Kidney glomerular epithelial cell (primary cell): ENCODE measurements around the gene LMO7.
A peak's percentile ranks its signal among the peaks of the same experiment; 100 is the strongest.
"Not testable (repeated sequence)": the region's sequence is repeated elsewhere in the genome, so short reads cannot be mapped to it uniquely, and the experiment has no call there.

Experiments used
- DNase-seq: peaks from one replicate; lab custom pipeline; 2025; lab: John Stamatoyannopoulos, UW

The LMO7 gene

GRCh38 chr13:75699062-75699461 lies 62.9 kb downstream of the LMO7 start:
- DNase-seq, result no peak

- not testable (repeated sequence) for DNase-seq
These were observed 63.6 kb downstream of the LMO7 start for GRCh38 chr13:75699717-75700116.

- no peak for DNase-seq
These were observed 64.4 kb downstream of the LMO7 start for GRCh38 chr13:75700552-75700951.

DNA sequence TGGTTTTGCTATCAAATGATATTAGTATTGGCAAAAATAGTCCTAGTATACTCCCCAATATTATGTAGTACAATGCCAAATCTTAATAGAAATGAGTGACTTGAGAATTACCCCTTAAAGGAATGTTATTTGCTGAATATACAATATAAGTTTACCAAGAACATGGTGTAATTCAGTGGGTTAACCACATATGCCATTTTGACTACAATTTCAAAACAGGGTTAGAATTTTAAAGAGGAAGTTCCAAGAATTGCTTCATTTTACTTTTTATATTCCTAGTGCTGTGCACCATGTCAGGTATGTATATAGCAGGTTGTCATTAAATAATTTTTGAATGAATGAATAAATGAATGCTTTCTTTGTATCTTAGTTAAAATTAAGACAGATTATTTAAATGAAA lies 66.3 kb downstream of the LMO7 start:
- no peak for DNase-seq

DNA sequence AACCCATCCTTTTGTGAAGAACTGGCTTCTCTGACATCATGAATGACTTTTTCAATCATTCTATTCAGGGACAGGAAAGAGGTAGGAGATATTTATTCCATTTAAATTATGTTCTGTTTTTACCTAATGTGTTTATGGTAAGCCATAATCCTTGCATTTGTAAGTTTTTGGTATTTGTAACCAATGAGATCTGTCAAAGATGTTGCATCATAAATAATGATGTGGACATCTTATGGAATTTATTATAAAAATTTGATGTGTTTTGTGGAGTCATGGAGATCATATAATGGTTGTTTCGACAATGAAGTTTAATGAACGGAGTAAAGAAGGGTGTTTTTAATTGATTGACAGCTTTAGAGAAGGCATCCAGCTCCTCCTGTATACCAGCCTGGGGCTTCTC lies 67.6 kb downstream of the LMO7 start:
- no peak for DNase-seq

GRCh38 chr13:75704194-75704926 lies 68.2 kb downstream of the LMO7 start:
- no peak for DNase-seq

DNA sequence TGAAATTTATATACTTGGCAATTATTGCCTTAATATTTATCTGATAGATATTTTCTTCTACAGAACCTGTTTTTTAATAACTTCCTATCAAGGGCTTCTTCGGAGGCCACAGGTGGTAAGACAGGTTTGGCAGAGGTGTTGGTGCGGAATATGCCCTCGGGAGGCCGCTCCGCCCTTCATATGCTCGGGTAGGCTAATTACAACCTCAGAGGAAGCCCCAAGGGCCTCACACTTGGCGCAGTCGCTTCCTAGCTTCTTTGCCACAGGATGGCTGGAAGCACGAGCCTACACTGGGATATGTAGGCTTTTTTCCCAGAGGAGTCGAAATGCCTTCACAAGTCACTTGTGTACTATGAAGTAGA lies 68.8 kb downstream of the LMO7 start:
- no peak for DNase-seq

DNA sequence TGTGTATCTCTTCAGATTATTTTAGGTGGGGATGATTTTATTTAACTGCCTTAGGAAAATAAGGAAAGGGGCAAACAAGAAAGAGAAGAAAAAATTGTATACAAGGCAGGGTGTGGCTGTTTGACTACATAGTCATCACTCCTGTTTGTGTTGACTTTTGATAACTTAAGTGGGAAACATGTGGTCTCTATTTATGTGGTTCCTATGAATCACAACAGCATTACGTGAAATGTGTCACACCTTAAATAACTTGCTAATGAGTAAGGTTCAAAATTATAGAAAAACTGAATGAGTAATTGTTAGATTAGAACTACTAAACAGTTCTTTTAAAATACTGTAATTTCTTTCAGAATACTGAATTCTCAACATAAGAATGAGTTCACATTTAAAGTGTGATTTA lies 69.3 kb downstream of the LMO7 start:
- DNase-seq, result peak; percentile 44

DNA sequence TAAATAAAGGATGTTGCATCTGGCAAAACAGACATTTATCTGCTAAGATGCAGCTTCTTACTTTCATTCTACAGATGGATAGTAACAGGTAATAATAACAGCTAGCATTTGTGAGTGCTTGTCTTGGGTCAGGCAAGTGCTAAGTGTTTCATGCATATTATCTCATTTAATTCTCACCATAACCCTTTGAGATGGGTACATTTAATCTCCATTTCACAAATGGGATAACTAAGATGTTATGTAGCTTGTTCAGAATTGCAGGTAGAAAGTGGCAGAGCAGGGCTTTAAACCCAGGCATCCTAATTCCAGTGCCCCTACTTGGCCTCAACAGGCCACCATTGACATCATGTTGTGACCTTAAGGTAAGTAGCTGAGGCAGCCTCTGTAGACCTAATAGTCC lies 69.8 kb downstream of the LMO7 start:
- DNase-seq, result no peak

DNA sequence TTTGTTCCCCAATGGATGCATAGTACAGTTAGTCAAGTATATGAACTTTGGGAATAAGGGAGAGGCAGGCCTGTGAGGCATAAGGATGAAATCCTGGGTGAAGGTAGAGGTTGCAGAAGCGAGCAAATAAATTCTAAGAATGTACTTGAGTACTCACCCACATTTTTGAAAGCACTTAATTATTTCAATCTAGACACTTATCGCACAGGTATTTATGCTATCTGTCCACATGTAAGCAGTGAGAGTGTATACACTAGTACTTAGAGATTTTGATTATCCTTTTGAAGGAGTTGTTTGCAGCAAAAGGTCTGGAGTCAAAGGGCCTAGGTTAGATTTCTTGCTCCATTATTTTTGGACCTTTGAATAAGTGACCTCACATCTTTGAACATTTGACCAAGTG lies 77.7 kb downstream of the LMO7 start:
- no peak for DNase-seq

- no peak for DNase-seq
These were observed 79.7 kb downstream of the LMO7 start for GRCh38 chr13:75715601-75716523.

DNA sequence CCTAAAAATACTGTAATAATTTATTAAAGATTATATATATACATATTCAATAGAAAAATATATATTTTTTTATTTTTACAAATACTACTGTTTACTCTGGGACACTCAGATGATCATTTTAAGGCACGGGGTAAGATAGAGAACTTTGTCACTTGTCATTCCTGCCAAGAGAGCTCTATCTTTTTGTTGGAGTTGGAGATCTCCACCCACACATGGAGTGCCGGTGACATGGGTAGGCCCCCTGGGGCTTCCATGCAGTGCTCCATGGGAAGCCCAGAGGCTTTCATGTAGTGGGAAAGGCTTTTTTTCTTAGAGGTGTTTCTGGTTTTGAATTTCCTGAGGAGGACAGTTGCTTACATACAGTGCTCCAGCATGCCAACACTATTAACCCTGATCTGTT lies 81.4 kb downstream of the LMO7 start:
- no peak for DNase-seq

GRCh38 chr13:75721307-75721706 lies 85.2 kb downstream of the LMO7 start:
- DNase-seq, result no peak

DNA sequence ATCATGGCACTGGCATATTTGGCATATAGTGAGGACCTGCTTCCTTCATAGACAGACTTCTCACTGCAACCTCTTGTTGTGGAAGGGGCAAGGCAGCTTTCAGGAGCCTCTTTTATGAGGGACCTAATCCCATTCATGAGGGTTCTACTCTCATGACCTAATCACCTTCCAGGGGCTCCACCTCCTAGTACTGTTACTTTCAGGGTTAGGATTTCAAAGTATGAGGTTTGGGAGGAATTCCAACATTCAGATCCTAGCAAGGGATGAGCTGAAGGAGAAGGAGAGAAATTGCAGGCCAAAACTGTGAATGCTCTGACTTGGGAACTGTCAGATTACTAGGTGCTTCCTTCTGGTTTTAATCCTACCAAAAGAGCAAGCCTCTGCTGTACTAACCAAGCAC lies 87.8 kb downstream of the LMO7 start:
- DNase-seq, result no peak

DNA sequence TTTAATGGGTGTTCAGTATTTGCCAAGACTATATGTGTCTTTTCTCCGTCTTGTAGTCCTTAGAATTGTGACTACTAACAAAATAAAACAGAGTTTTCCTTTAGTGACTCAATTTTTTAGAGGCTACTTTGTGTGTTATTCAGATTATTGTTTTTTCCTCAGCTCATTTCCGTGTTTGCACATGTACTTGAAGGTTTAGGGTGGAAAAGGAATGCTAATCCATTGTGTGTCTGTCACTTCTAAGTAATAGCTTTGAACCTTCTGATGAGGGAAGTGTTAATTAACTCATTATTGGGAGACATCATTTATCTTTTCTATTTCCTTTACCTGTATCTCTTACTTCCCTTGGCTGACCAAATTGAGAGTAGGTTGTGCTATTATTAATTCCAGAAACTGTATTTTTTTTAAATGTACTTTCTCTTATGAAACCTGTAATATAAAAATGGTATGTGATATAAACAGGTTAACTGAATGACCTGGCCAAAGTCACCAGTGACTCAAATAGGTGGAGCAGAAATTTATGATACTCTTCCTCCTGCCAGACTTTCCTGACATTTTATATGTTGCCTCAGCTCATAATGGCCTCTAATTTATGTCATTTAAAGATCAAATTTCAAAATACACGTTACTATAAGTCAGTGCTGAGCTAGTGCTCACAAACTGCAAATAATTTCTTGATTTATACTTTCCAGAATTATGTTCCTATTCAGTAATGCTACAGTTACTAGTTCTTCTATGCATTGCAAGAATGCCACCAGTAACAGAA lies 88.8 kb downstream of the LMO7 start:
- no peak for DNase-seq

- DNase-seq, result peak; percentile 23
These were observed 89.6 kb downstream of the LMO7 start for GRCh38 chr13:75725736-75726135.

- no peak for DNase-seq
These were observed 90.2 kb downstream of the LMO7 start for GRCh38 chr13:75726306-75726705.

DNA sequence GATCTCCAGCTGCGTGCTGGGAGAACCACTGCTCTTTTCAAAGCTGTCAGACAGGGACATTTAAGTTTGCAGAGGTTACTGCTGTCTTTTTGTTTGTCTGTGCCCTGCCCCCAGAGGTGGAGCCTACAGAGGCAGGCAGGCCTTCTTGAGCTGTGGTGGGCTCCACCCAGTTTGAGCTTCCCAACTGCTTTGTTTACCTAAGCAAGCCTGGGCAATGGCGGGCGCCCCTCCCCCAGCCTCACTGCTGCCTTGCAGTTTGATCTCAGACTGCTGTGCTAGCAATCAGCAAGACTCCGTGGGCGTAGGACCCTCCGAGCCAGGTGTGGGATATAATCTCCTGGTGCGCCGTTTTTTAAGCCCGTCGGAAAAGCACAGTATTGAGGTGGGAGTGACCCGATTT lies 97.0 kb downstream of the LMO7 start:
- not testable (repeated sequence) for DNase-seq

DNA sequence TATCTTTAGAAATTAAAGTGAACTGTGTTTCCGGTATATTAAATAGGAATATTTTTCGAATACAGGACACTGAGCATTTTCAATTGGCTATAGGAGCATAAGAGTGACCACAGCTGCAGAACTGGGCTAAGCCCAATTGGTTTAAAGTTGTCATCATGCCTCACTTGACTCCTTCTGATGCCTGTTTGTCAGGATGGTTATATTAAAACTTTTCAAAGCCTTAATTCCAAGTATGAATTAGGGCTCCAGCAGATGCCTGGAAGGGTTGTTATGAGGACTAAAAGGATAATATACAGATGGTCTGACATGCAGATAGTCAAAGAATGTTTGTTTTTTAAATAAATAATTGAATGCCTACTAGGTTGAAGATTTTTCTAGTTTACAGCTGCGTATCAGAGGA lies 100.0 kb downstream of the LMO7 start:
- DNase-seq, result no peak

- no peak for DNase-seq
These were observed 102.7 kb downstream of the LMO7 start for GRCh38 chr13:75738841-75739240.

DNA sequence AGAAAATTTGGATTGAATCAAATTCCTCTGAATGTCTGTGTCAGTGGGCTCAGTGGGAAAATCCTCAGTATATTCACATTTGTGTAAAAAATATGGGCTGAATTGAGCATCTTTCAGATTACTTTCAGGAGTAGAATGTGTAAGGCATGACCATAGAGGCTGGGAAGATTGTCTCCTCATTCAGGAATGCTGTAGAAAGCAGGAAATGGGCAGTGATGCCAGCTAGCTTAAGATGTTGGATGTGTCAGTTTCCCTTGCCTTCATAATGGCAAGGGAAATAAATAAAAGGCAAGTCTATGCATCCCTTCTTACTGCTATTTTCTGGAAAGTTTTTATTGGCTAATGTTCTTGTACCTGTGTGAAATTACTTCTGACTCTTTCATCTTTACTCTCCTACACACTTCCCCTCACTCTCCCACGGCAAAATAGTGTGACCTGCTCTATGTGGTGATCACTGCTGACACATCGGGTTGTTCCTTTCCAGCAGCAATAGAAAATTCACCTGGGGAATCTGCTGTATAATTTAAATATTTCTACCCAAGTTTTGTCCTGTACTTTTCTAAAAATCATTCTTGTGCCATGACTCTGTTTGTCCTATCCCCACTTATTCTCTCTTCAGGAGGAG lies 103.2 kb downstream of the LMO7 start:
- peak; percentile 34 for DNase-seq

- DNase-seq, result no peak
These were observed 103.9 kb downstream of the LMO7 start for GRCh38 chr13:75740031-75740430.
